Mammary epithelial cell (primary cell): ENCODE data around the gene MOCS1.

ENCODE experiments used
- EZH2 ChIP-seq: IDR thresholded peaks from 2 replicates; pipeline ENCODE4 v1.6.1; 2012; ENCODE audit warnings: low read length, inconsistent platforms, borderline replicate concordance
- TF ChIP-seq, protein P1 (sequence below), 2 donors: IDR thresholded peaks in 1 of 2; conservative IDR thresholded peaks in 1 of 2; 2 replicates each; pipeline ENCODE4 v1.5.1; 2011 to 2012; ENCODE audit warnings: inconsistent platforms in 2 of 2, low read length in 2 of 2, mild to moderate bottlenecking in 2 of 2, control low read depth in 1 of 2, low read depth in 1 of 2; ENCODE audit not compliant: insufficient read depth in 1 of 2; ENCODE audit errors: extremely low read depth in 1 of 2

- no peak for TF ChIP-seq EZH2
- TF ChIP-seq, protein P1, sequence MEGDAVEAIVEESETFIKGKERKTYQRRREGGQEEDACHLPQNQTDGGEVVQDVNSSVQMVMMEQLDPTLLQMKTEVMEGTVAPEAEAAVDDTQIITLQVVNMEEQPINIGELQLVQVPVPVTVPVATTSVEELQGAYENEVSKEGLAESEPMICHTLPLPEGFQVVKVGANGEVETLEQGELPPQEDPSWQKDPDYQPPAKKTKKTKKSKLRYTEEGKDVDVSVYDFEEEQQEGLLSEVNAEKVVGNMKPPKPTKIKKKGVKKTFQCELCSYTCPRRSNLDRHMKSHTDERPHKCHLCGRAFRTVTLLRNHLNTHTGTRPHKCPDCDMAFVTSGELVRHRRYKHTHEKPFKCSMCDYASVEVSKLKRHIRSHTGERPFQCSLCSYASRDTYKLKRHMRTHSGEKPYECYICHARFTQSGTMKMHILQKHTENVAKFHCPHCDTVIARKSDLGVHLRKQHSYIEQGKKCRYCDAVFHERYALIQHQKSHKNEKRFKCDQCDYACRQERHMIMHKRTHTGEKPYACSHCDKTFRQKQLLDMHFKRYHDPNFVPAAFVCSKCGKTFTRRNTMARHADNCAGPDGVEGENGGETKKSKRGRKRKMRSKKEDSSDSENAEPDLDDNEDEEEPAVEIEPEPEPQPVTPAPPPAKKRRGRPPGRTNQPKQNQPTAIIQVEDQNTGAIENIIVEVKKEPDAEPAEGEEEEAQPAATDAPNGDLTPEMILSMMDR (conservative IDR thresholded peaks at IDR 0.05 in 1 of 2, IDR thresholded peaks at IDR 0.05 in 1 of 2; ENCODE audit: extremely low read depth in 1 of 2, insufficient read depth in 1 of 2, low read depth in 1 of 2, low read length in 2 of 2) = no peak
Measured at GRCh38 chr6:39884696-39885095, 49.6 kb downstream of the MOCS1 start.
